Activated CD8-positive, alpha-beta memory T cell treated with anti-CD3 and anti-CD28 coated beads, Interleukin-2, amount 50 U/mL, for 1 hour (primary cell): ENCODE data around the gene ZSWIM3.
"Not testable (repeated sequence)": the region's sequence is repeated elsewhere in the genome, so short reads cannot be mapped to it uniquely, and the experiment has no call there.

Source experiments
- DNase-seq: peaks from one replicate; pipeline ENCODE4 v3.0.0-alpha.2; 2020; ENCODE audit errors: extremely low read depth

The ZSWIM3 gene

GRCh38 chr20:45857114-45857881 is at the start of gene ZSWIM3, which contains the start of gene ACOT8:
ZSWIM3 (plus strand) TSS chr20:45857614; CDS start chr20:45857826, 212 bp downstream.
ACOT8 (minus strand) TSS chr20:45857392; CDS start chr20:45857315, 77 bp downstream.
- peak; percentile 97 for DNase-seq

GRCh38 chr20:45810191-45810970 is 47.0 kb upstream of the ZSWIM3 start:
- no peak for DNase-seq

GRCh38 chr20:45812157-45813005 is 45.0 kb upstream of the ZSWIM3 start, which contains the start of gene UBE2C:
UBE2C (plus strand) TSS chr20:45812644; CDS start chr20:45812696, 52 bp downstream.
- DNase-seq = peak; percentile 80

- DNase-seq = no peak
Observed at GRCh38 chr20:45813006-45813340, 44.4 kb upstream of the ZSWIM3 start.

- no peak for DNase-seq
Observed at GRCh38 chr20:45813489-45813888, 43.9 kb upstream of the ZSWIM3 start.

- no peak for DNase-seq
Observed at GRCh38 chr20:45814314-45814713, 43.1 kb upstream of the ZSWIM3 start.

GRCh38 chr20:45816951-45817350 is 40.5 kb upstream of the ZSWIM3 start:
- DNase-seq = no peak

GRCh38 chr20:45817376-45818194 is 39.8 kb upstream of the ZSWIM3 start:
- DNase-seq = no peak

- no peak for DNase-seq
Observed at GRCh38 chr20:45818239-45818638, 39.2 kb upstream of the ZSWIM3 start.

GRCh38 chr20:45819466-45819865 is 37.9 kb upstream of the ZSWIM3 start:
- no peak for DNase-seq

GRCh38 chr20:45821947-45822346 is 35.5 kb upstream of the ZSWIM3 start:
- no peak for DNase-seq

GRCh38 chr20:45822857-45823256 is 34.6 kb upstream of the ZSWIM3 start:
- no peak for DNase-seq

GRCh38 chr20:45823949-45824835 is 33.2 kb upstream of the ZSWIM3 start:
- DNase-seq = no peak

- no peak for DNase-seq
Observed at GRCh38 chr20:45826381-45827019, 30.9 kb upstream of the ZSWIM3 start.

- DNase-seq = no peak
Observed at GRCh38 chr20:45827030-45827652, 30.3 kb upstream of the ZSWIM3 start, which contains the start of gene TNNC2. TNNC2 (minus strand) TSS chr20:45827312; CDS start chr20:45827248, 64 bp downstream.

- DNase-seq = no peak
Observed at GRCh38 chr20:45827712-45828111, 29.7 kb upstream of the ZSWIM3 start.

GRCh38 chr20:45828589-45828988 is 28.8 kb upstream of the ZSWIM3 start:
- no peak for DNase-seq

- DNase-seq = not testable (repeated sequence)
Observed at GRCh38 chr20:45829673-45830106, 27.7 kb upstream of the ZSWIM3 start.

- DNase-seq = no peak
Observed at GRCh38 chr20:45832619-45833018, 24.8 kb upstream of the ZSWIM3 start.
